RWPE2 (cell line): ENCODE results near the gene ARHGAP10.

ENCODE experiments used
- ATAC-seq: fragments of 200-7000 bp; cut with Tn5 transposase; 3 replicates; pipeline ENCODE4 v1.9.1; 2021; ENCODE audit warnings: low read depth
- DNase-seq: peaks from one replicate; pipeline ENCODE4 v3.0.0-alpha.2; 2020; ENCODE audit warnings: low spot score
- H3K27ac ChIP-seq: fragments of 450-650 bp; 2 replicates; pipeline ENCODE4 v1.5.1; 2017; ENCODE audit warnings: mild to moderate bottlenecking; ENCODE audit not compliant: poor library complexity, severe bottlenecking
- H3K27me3 ChIP-seq: fragments of 250-450 bp; sonication (Bioruptor Pico); 2 replicates; pipeline ENCODE4 v1.5.1; 2021; ENCODE audit warnings: mild to moderate bottlenecking, moderate library complexity; ENCODE audit not compliant: insufficient read depth, poor library complexity, severe bottlenecking
- H3K36me3 ChIP-seq: fragments of 250-450 bp; sonication (Bioruptor Pico); 2 replicates; pipeline ENCODE4 v1.5.1; 2020; ENCODE audit warnings: low read depth, mild to moderate bottlenecking, moderate library complexity
- H3K4me1 ChIP-seq: fragments of 250-450 bp; sonication (Bioruptor Pico); 2 replicates; pipeline ENCODE4 v1.5.1; 2021; ENCODE audit warnings: mild to moderate bottlenecking, moderate library complexity; ENCODE audit not compliant: insufficient read depth, poor library complexity, severe bottlenecking
- H3K4me3 ChIP-seq: fragments of 250-450 bp; sonication (Bioruptor Pico); 2 replicates; pipeline ENCODE4 v1.5.1; 2021; ENCODE audit warnings: mild to moderate bottlenecking, moderate library complexity; ENCODE audit not compliant: severe bottlenecking
- H3K9me3 ChIP-seq: fragments of 250-450 bp; sonication (Bioruptor Pico); 2 replicates; pipeline ENCODE4 v1.5.1; 2021; ENCODE audit warnings: mild to moderate bottlenecking, moderate library complexity; ENCODE audit not compliant: severe bottlenecking
- CTCF ChIP-seq: fragments of 450-650 bp; IDR thresholded peaks from one replicate; pipeline ENCODE4 v1.5.1; 2017; ENCODE audit warnings: mild to moderate bottlenecking, moderate library complexity; ENCODE audit not compliant: poor library complexity, severe bottlenecking

Gene ARHGAP10

GRCh38 chr4:148068065-148068911 is 336.4 kb downstream of the ARHGAP10 start:
- H3K4me3 ChIP-seq, result no peak overlapping the region
- 0 out of 2 replicates have a peak, but pooled peaks cover 6% of the 10 kb centered on the region for H3K36me3 ChIP-seq
- no peaks in the 10 kb centered on the region for H3K27me3 ChIP-seq
- H3K4me1 ChIP-seq, result no peaks in the 10 kb centered on the region
- ATAC-seq (no peak), DNase-seq (no peak)
- no peak overlapping the region for H3K27ac ChIP-seq
- TF ChIP-seq CTCF, result no peak
- H3K9me3 ChIP-seq, result no peaks in the 10 kb centered on the region

GRCh38 chr4:148069086-148069894 is 337.4 kb downstream of the ARHGAP10 start:
- no peak overlapping the region for H3K27ac ChIP-seq
- ATAC-seq (no peak), DNase-seq (no peak)
- no peaks in the 10 kb centered on the region for H3K4me1 ChIP-seq
- no peaks in the 10 kb centered on the region for H3K9me3 ChIP-seq
- H3K4me3 ChIP-seq, result no peak overlapping the region
- no peaks in the 10 kb centered on the region for H3K27me3 ChIP-seq
- TF ChIP-seq CTCF, result no peak
- H3K36me3 ChIP-seq, result 0 out of 2 replicates have a peak, but pooled peaks cover 6% of the 10 kb centered on the region

- no peak overlapping the region for H3K4me3 ChIP-seq
- no peaks in the 10 kb centered on the region for H3K27me3 ChIP-seq
- no peaks in the 10 kb centered on the region for H3K4me1 ChIP-seq
- H3K27ac ChIP-seq, result no peak overlapping the region
- no peak for DNase-seq
- 0 out of 2 replicates have a peak, but pooled peaks cover 6% of the 10 kb centered on the region for H3K36me3 ChIP-seq
- no peak for TF ChIP-seq CTCF
- no peak for ATAC-seq
- no peaks in the 10 kb centered on the region for H3K9me3 ChIP-seq
Observed at GRCh38 chr4:148069895-148070178, 337.9 kb downstream of the ARHGAP10 start.

- no peak overlapping the region for H3K4me3 ChIP-seq
- DNase-seq, result no peak
- no peak for ATAC-seq
- no peak overlapping the region for H3K27ac ChIP-seq
- H3K36me3 ChIP-seq, result no peaks in the 10 kb centered on the region
- H3K27me3 ChIP-seq, result no peaks in the 10 kb centered on the region
- no peak for TF ChIP-seq CTCF
- H3K4me1 ChIP-seq, result no peaks in the 10 kb centered on the region
- H3K9me3 ChIP-seq, result no peaks in the 10 kb centered on the region
Observed at GRCh38 chr4:148071009-148071408, 339.1 kb downstream of the ARHGAP10 start.
